ENCODE data around the gene ELF5. TPM values are rescaled to one million over a fixed set of nuclear protein-coding genes. Genes with fewer than 3 reads are reported as not detected.

The ELF5 gene
- total RNA-seq, 2 experiments from 2014 or later = not detected

DNA sequence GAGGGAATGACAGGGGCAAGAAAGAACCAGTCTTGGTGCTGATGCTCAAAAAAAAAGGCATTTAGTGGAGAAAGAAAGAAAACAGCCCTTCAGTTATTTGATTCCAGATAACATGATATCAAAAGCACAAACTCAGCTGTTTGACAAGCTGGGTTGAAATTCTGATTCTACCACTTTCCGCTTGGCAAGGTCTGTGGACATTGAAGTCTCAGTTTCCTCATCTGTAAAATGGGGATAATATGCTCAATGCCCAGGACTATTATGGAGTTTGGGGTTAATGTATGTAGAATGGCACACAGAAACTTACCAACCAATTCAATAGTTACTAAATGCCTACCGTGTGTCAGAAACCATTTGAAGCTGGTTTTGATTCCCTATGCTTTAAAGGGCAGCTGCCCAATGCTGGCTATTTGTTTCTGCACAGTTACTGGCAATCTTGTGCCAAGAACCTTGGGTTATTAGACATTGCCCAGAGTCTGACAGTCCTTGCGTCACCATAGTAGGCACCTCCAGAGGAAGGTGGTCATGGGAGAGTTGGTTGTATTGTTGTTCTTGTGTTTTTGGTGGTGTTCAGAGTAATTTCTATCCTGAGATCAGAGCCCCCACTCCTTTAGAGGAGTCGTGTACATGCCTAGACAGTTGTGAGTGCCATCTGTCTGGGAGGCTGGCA, 19.5 kb downstream of the ELF5 start:
- Histone ChIP-seq H3K9me2 (ENCODE audit: insufficient read depth, low read length) (no peaks in the 10 kb centered on the region), H3K36me3 (ENCODE audit: insufficient read depth, low read length) (no peaks in the 10 kb centered on the region), H3K4me1 (ENCODE audit: insufficient read depth, low read length, poor library complexity, severe bottlenecking) (no peaks in the 10 kb centered on the region), H4K20me1 (ENCODE audit: insufficient read depth, low read length) (no peaks in the 10 kb centered on the region), H3K9me3 (ENCODE audit: low read length) (no peaks in the 10 kb centered on the region), H3K27ac (ENCODE audit: low read depth, low read length, poor library complexity, severe bottlenecking) (no peak overlapping the region), H3K4me3 (ENCODE audit: low read depth, low read length, poor library complexity, severe bottlenecking) (no peak overlapping the region), H2AFZ (ENCODE audit: low read length) (no peak overlapping the region), H3K4me2 (ENCODE audit: low read length) (no peak overlapping the region), H3K79me2 (ENCODE audit: insufficient read depth, low read depth, low read length) (no peaks in the 10 kb centered on the region)
- POLR2A ChIA-PET = interaction anchor here (0.9 kb wide), 1 partner anchor 316 kb away, joined by 3 read pairs; no protein-coding TSS in a partner anchor
- DNase-seq (ENCODE audit: low spot score) = no peak
- no peak for TF ChIP-seq EZH2phosphoT487 (IDR thresholded peaks at IDR 0.05; ENCODE audit: borderline replicate concordance, low read depth, low read length)
- TF ChIP-seq, protein P1, sequence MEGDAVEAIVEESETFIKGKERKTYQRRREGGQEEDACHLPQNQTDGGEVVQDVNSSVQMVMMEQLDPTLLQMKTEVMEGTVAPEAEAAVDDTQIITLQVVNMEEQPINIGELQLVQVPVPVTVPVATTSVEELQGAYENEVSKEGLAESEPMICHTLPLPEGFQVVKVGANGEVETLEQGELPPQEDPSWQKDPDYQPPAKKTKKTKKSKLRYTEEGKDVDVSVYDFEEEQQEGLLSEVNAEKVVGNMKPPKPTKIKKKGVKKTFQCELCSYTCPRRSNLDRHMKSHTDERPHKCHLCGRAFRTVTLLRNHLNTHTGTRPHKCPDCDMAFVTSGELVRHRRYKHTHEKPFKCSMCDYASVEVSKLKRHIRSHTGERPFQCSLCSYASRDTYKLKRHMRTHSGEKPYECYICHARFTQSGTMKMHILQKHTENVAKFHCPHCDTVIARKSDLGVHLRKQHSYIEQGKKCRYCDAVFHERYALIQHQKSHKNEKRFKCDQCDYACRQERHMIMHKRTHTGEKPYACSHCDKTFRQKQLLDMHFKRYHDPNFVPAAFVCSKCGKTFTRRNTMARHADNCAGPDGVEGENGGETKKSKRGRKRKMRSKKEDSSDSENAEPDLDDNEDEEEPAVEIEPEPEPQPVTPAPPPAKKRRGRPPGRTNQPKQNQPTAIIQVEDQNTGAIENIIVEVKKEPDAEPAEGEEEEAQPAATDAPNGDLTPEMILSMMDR (conservative IDR thresholded peaks at IDR 0.05; ENCODE audit: low read length) = no peak
- no TSS peak for BruUV-seq (replicated peaks)
- intact Hi-C loops (cut with micrococcal nuclease; ENCODE audit: unreplicated experiment) = loop anchor here (2.0 to 5.0 kb wide), 2 partner anchors 137 to 319 kb away; partner anchors contain the start of gene ABTB2
- CTCF ChIA-PET (ENCODE audit: unreplicated experiment) = no interaction called here

DNA sequence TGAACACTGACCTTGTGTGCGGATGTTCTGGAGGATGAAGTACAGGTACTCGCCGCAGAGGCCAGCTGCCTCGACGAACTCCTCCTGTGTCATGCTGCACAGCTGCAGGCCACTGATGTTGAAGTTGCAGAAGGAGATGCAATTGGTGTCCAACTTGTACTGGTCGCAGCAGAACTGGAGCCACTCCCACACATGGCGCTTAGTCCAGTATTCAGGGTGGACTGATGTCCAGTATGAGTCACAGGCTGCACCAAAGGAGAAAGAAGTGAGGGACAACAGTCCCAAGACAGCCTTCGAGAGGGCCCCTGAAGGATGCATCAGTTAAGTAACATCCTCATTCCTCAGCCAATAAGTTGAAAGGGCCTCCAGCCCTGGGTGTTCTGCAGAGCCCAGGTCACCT, 20.1 kb downstream of the ELF5 start:
- no peak overlapping the region for H3K4me2 ChIP-seq (ENCODE audit: low read length)
- no peaks in the 10 kb centered on the region for H3K79me2 ChIP-seq (ENCODE audit: insufficient read depth, low read depth, low read length)
- no peak overlapping the region for H2AFZ ChIP-seq (ENCODE audit: low read length)
- H3K27ac ChIP-seq (ENCODE audit: low read depth, low read length, poor library complexity, severe bottlenecking) = no peak overlapping the region
- H3K4me3 ChIP-seq (ENCODE audit: low read depth, low read length, poor library complexity, severe bottlenecking) = no peak overlapping the region
- DNase-seq (ENCODE audit: low spot score) = no peak
- intact Hi-C loops (cut with micrococcal nuclease; ENCODE audit: unreplicated experiment) = loop anchor here (2.0 to 5.0 kb wide), 2 partner anchors 136 to 319 kb away; partner anchors contain the start of gene ABTB2
- no peaks in the 10 kb centered on the region for H3K36me3 ChIP-seq (ENCODE audit: insufficient read depth, low read length)
- H3K9me3 ChIP-seq (ENCODE audit: low read length) = no peaks in the 10 kb centered on the region
- POLR2A ChIA-PET = no interaction called here
- H3K4me1 ChIP-seq (ENCODE audit: insufficient read depth, low read length, poor library complexity, severe bottlenecking) = no peaks in the 10 kb centered on the region
- no TSS peak for BruUV-seq (replicated peaks)
- no peaks in the 10 kb centered on the region for H4K20me1 ChIP-seq (ENCODE audit: insufficient read depth, low read length)
- CTCF ChIA-PET (ENCODE audit: unreplicated experiment) = no interaction called here
- H3K9me2 ChIP-seq (ENCODE audit: insufficient read depth, low read length) = no peaks in the 10 kb centered on the region
- TF ChIP-seq, protein P1 (conservative IDR thresholded peaks at IDR 0.05; ENCODE audit: low read length) = no peak
- TF ChIP-seq EZH2phosphoT487 (IDR thresholded peaks at IDR 0.05; ENCODE audit: borderline replicate concordance, low read depth, low read length) = no peak

DNA sequence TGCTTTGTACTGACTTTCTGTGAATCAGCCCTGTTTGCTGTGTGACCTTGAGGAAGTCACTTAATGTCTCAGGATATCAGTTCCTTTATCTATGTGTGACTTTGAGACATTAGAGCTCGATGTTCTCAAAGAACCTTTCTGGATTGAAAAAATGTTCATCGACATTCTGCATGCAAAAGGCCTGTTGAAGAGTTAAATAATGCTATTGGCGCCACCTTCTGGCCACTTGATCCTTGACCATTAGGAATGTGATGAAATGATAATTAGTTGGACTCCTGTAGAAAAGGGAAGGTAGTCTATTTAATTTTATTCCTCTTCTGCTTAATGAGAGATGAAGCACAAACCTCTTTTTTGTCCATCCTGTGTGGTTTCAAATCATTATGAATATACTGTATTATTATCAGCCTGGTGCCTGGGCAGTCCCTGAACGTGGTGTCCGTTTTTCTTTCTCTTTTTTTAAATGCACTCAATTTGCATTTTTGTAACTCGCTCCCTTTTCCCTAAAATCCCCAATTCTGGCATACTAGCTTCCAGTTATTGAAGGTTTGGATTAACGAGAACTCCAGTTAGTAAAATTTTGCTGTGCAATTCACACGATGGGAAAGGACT, 20.7 kb downstream of the ELF5 start:
- H3K9me3 ChIP-seq (ENCODE audit: low read length) = no peaks in the 10 kb centered on the region
- TF ChIP-seq, protein P1 (conservative IDR thresholded peaks at IDR 0.05; ENCODE audit: low read length) = peak; percentile 95
- TF ChIP-seq EZH2phosphoT487 (IDR thresholded peaks at IDR 0.05; ENCODE audit: borderline replicate concordance, low read depth, low read length) = no peak
- ChIA-PET POLR2A (interaction anchor here (1.2 kb wide), 1 partner anchor 167 kb away, joined by 3 read pairs; no protein-coding TSS in a partner anchor), CTCF (ENCODE audit: unreplicated experiment) (interaction anchor here (0.6 kb wide), 1 partner anchor 261 kb away, joined by 3 read pairs; no protein-coding TSS in a partner anchor)
- H3K4me2 ChIP-seq (ENCODE audit: low read length) = no peak overlapping the region
- H3K4me1 ChIP-seq (ENCODE audit: insufficient read depth, low read length, poor library complexity, severe bottlenecking) = no peaks in the 10 kb centered on the region
- no peaks in the 10 kb centered on the region for H3K9me2 ChIP-seq (ENCODE audit: insufficient read depth, low read length)
- DNase-seq (ENCODE audit: low spot score) = peak; percentile 67
- H3K4me3 ChIP-seq (ENCODE audit: low read depth, low read length, poor library complexity, severe bottlenecking) = no peak overlapping the region
- H3K27ac ChIP-seq (ENCODE audit: low read depth, low read length, poor library complexity, severe bottlenecking) = no peak overlapping the region
- H4K20me1 ChIP-seq (ENCODE audit: insufficient read depth, low read length) = no peaks in the 10 kb centered on the region
- BruUV-seq (replicated peaks) = no TSS peak
- no peaks in the 10 kb centered on the region for H3K36me3 ChIP-seq (ENCODE audit: insufficient read depth, low read length)
- no peak overlapping the region for H2AFZ ChIP-seq (ENCODE audit: low read length)
- intact Hi-C loops (cut with micrococcal nuclease; ENCODE audit: unreplicated experiment) = loop anchor here (2.0 to 5.0 kb wide), 2 partner anchors 136 to 318 kb away; partner anchors contain the start of gene ABTB2
- no peaks in the 10 kb centered on the region for H3K79me2 ChIP-seq (ENCODE audit: insufficient read depth, low read depth, low read length)
